H9 (cell line): ENCODE measurements around the gene FUZ. TPM values are rescaled to one million over a fixed set of nuclear protein-coding genes. Genes with fewer than 3 reads are reported as not detected.

ENCODE experiments used
- DNase-seq: peaks from one replicate; pipeline ENCODE4 v3.0.0-alpha.2; 2017
- H2AFZ ChIP-seq: one replicate; pipeline ENCODE4 v1.6.1; 2013; ENCODE audit warnings: mild to moderate bottlenecking, low read length, control low read depth, moderate library complexity
- H2AK5ac ChIP-seq: 2 replicates; pipeline ENCODE4 v1.6.1; 2013; ENCODE audit warnings: low read length, control low read depth, mixed read lengths; ENCODE audit not compliant: insufficient read length
- H2BK120ac ChIP-seq: one replicate; pipeline ENCODE4 v1.6.1; 2013; ENCODE audit warnings: low read depth, mild to moderate bottlenecking, low read length, control low read depth, inconsistent platforms; ENCODE audit not compliant: poor library complexity, severe bottlenecking
- H2BK12ac ChIP-seq: 2 replicates; pipeline ENCODE4 v1.6.1; 2013; ENCODE audit warnings: low read length, control low read depth, mixed read lengths, low read depth; ENCODE audit not compliant: insufficient read length
- H2BK15ac ChIP-seq: 2 replicates; pipeline ENCODE4 v1.6.1; 2013; ENCODE audit warnings: low read depth, low read length, control low read depth
- H2BK20ac ChIP-seq: one replicate; pipeline ENCODE4 v1.6.1; 2013; ENCODE audit warnings: low read depth, mild to moderate bottlenecking, low read length, control low read depth, inconsistent platforms; ENCODE audit not compliant: poor library complexity, severe bottlenecking
- H2BK5ac ChIP-seq: 2 replicates; pipeline ENCODE4 v1.6.1; 2013; ENCODE audit warnings: low read length, control low read depth, mixed read lengths; ENCODE audit not compliant: insufficient read length
- H3K14ac ChIP-seq: 2 replicates; pipeline ENCODE4 v1.6.1; 2013; ENCODE audit warnings: low read length, control low read depth; ENCODE audit not compliant: insufficient read depth
- H3K18ac ChIP-seq: 2 replicates; pipeline ENCODE4 v1.6.1; 2013; ENCODE audit warnings: low read depth, mild to moderate bottlenecking, mixed read lengths, low read length, control low read depth; ENCODE audit not compliant: insufficient read length
- H3K23ac ChIP-seq: 2 replicates; pipeline ENCODE4 v1.6.1; 2013; ENCODE audit warnings: low read length, control low read depth, mixed read lengths, low read depth; ENCODE audit not compliant: insufficient read length
- H3K23me2 ChIP-seq: 2 replicates; pipeline ENCODE4 v1.6.1; 2013; ENCODE audit warnings: low read depth, mild to moderate bottlenecking, mixed read lengths, low read length, control low read depth; ENCODE audit not compliant: insufficient read length, poor library complexity, severe bottlenecking
- H3K27ac ChIP-seq: 2 replicates; pipeline ENCODE4 v1.5.1; 2013; ENCODE audit warnings: low read length, control low read depth, mixed read lengths, low read depth; ENCODE audit not compliant: insufficient read length
- H3K27me3 ChIP-seq: 2 replicates; pipeline ENCODE4 v1.6.1; 2013; ENCODE audit warnings: low read length, control low read depth, inconsistent platforms; ENCODE audit not compliant: insufficient read depth
- H3K4ac ChIP-seq: 2 replicates; pipeline ENCODE4 v1.6.1; 2013; ENCODE audit warnings: low read depth, mild to moderate bottlenecking, control low read depth, inconsistent platforms, low read length, moderate library complexity
- H3K4me1 ChIP-seq: 2 replicates; pipeline ENCODE4 v1.6.1; 2013; ENCODE audit warnings: low read length, control low read depth, inconsistent platforms; ENCODE audit not compliant: insufficient read depth
- H3K4me2 ChIP-seq: 2 replicates; pipeline ENCODE4 v1.6.1; 2013; ENCODE audit warnings: low read length, control low read depth, mixed read lengths; ENCODE audit not compliant: insufficient read length, insufficient read depth
- H3K56ac ChIP-seq: 2 replicates; pipeline ENCODE4 v1.6.1; 2013; ENCODE audit warnings: low read depth, mild to moderate bottlenecking, mixed read lengths, low read length, control low read depth; ENCODE audit not compliant: insufficient read length
- H3K79me1 ChIP-seq: 2 replicates; pipeline ENCODE4 v1.6.1; 2013; ENCODE audit warnings: low read depth, mild to moderate bottlenecking, moderate library complexity, low read length, control low read depth, inconsistent platforms; ENCODE audit not compliant: insufficient read depth, poor library complexity, severe bottlenecking
- H3K79me2 ChIP-seq: 2 replicates; pipeline ENCODE4 v1.6.1; 2013; ENCODE audit warnings: low read length, control low read depth, inconsistent platforms; ENCODE audit not compliant: insufficient read depth
- H3K9ac ChIP-seq: 2 replicates; pipeline ENCODE4 v1.6.1; 2013; ENCODE audit warnings: low read length, control low read depth, mixed read lengths; ENCODE audit not compliant: insufficient read length; ENCODE audit errors: extremely low read depth
- H3K9me3 ChIP-seq: one replicate; pipeline ENCODE4 v1.6.1; 2013; ENCODE audit warnings: low read depth, low read length, inconsistent platforms; ENCODE audit not compliant: control insufficient read depth
- H3T11ph ChIP-seq: one replicate; pipeline ENCODE4 v1.6.1; 2013; ENCODE audit warnings: mild to moderate bottlenecking, low read length, control low read depth, inconsistent platforms
- H4K20me1 ChIP-seq: one replicate; pipeline ENCODE4 v1.6.1; 2013; ENCODE audit not compliant: control insufficient read depth, insufficient read length, insufficient read depth
- H4K5ac ChIP-seq: 2 replicates; pipeline ENCODE4 v1.6.1; 2013; ENCODE audit warnings: low read depth, mild to moderate bottlenecking, mixed read lengths, low read length, control low read depth; ENCODE audit not compliant: insufficient read length
- H4K8ac ChIP-seq: replicated peaks from 2 replicates; pipeline ENCODE4 v1.6.1; 2013; ENCODE audit warnings: low read length, control low read depth, mixed read lengths, low read depth; ENCODE audit not compliant: insufficient read length
- H4K91ac ChIP-seq: 2 replicates; pipeline ENCODE4 v1.6.1; 2013; ENCODE audit warnings: low read depth, mild to moderate bottlenecking, moderate library complexity, mixed read lengths, low read length, control low read depth; ENCODE audit not compliant: insufficient read length
- H3K27ac Mint-ChIP-seq, 3 experiments: 2 replicates in 2 of 3; 3 replicates in 1 of 3; pipeline ENCODE4 v1.8.0; 2020 to 2021; ENCODE audit warnings: mixed read lengths in 3 of 3, mild to moderate bottlenecking in 1 of 3, moderate library complexity in 1 of 3
- H3K27me3 Mint-ChIP-seq: 2 replicates; pipeline ENCODE4 v1.8.0; 2021; ENCODE audit warnings: low read depth, mild to moderate bottlenecking, moderate library complexity, mixed read lengths
- H3K36me3 Mint-ChIP-seq, 3 experiments: 2 replicates in 2 of 3; 3 replicates in 1 of 3; pipeline ENCODE4 v1.8.0; 2020 to 2021; ENCODE audit warnings: low read depth in 3 of 3, mixed read lengths in 3 of 3; ENCODE audit not compliant: insufficient read depth in 1 of 3
- H3K4me1 Mint-ChIP-seq, 2 experiments: 2 replicates each; pipeline ENCODE4 v1.8.0; 2020; ENCODE audit warnings: mixed read lengths in 2 of 2
- H3K4me3 Mint-ChIP-seq, 2 experiments: 2 replicates in 1 of 2; 3 replicates in 1 of 2; pipeline ENCODE4 v1.8.0; 2020 to 2021; ENCODE audit warnings: mild to moderate bottlenecking in 2 of 2, mixed read lengths in 2 of 2, moderate library complexity in 1 of 2
- H3K9me3 Mint-ChIP-seq, 2 experiments: 2 replicates in 1 of 2; 3 replicates in 1 of 2; pipeline ENCODE4 v1.8.0; 2020; ENCODE audit warnings: mild to moderate bottlenecking in 2 of 2, mixed read lengths in 2 of 2, moderate library complexity in 1 of 2
- WGBS: extraction: QIAGEN DNeasy Blood & Tissue Kit; methylation state at CpG from one replicate; pipeline ENCODE4 v1.1.7; 2013; ENCODE audit warnings: missing lambda C conversion rate, low lambda C conversion rate, mixed read lengths; ENCODE audit not compliant: insufficient read length; ENCODE audit errors: extremely low coverage; 5-methylcytosine and 5-hydroxymethylcytosine counted together
- total RNA-seq: library from RNA; stranded (reverse); gene quantifications from 2 replicates; pipeline ENCODE4 v1.2.1, GENCODE V29; 2021
- TF ChIP-seq, protein P1 (sequence below): fragments of 200-600 bp; sonication (generic); conservative IDR thresholded peaks from 3 replicates; pipeline ENCODE4 v1.8.0; 2021; ENCODE audit warnings: antibody characterized with exemption, mild to moderate bottlenecking

FUZ gene
- total RNA-seq, 1 experiment from 2014 or later, result 25.1 TPM

GRCh38 chr19:49835562-49835961 lies 22.5 kb upstream of the FUZ start:
- no peak overlapping the region for H2BK20ac ChIP-seq
- no peak overlapping the region for H2BK5ac ChIP-seq
- no peak overlapping the region for H2BK15ac ChIP-seq
- no peak overlapping the region for H3T11ph ChIP-seq
- H3K23ac ChIP-seq, result no peak overlapping the region
- no peak overlapping the region for H2AK5ac ChIP-seq
- H3K36me3 Mint-ChIP-seq, result peaks cover 24 to 82% (median 70%) of the 10 kb centered on the region in 3 experiments
- no peaks in the 10 kb centered on the region for H3K4me1 ChIP-seq
- H4K91ac ChIP-seq, result no peak overlapping the region
- H3K23me2 ChIP-seq, result no peaks in the 10 kb centered on the region
- H3K27me3 Mint-ChIP-seq, result peaks cover under 1% of the 10 kb centered on the region; the same call in 1 of the 2 replicates
- H3K14ac ChIP-seq, result no peak overlapping the region
- no peak overlapping the region for H3K4me3 Mint-ChIP-seq
- H4K5ac ChIP-seq, result no peak overlapping the region
- H3K9ac ChIP-seq, result no peak overlapping the region
- H3K27ac Mint-ChIP-seq, result no peak overlapping the region
- H3K9me3 Mint-ChIP-seq, result no peaks in the 10 kb centered on the region
- no peak overlapping the region for H4K8ac ChIP-seq
- peaks cover 0 to 4% of the 10 kb centered on the region in 2 experiments; a peak in 2 of 4 replicates for H3K4me1 Mint-ChIP-seq
- no peaks in the 10 kb centered on the region for H4K20me1 ChIP-seq
- H3K18ac ChIP-seq, result no peak overlapping the region
- no peak overlapping the region for H2BK120ac ChIP-seq
- H3K27me3 ChIP-seq, result no peaks in the 10 kb centered on the region
- no peaks in the 10 kb centered on the region for H3K79me1 ChIP-seq
- H3K79me2 ChIP-seq, result no peaks in the 10 kb centered on the region
- no peak for DNase-seq
- no peak overlapping the region for H3K4ac ChIP-seq
- no peak overlapping the region for H2BK12ac ChIP-seq
- whole genome bisulfite sequencing, result no CpG with 5 or more reads among the region's 12 CpGs
- no peak overlapping the region for H2AFZ ChIP-seq
- H3K4me2 ChIP-seq, result no peak overlapping the region
- H3K27ac ChIP-seq, result no peak overlapping the region
- no peak overlapping the region for H3K56ac ChIP-seq
- H3K9me3 ChIP-seq, result no peaks in the 10 kb centered on the region
- TF ChIP-seq, protein P1, sequence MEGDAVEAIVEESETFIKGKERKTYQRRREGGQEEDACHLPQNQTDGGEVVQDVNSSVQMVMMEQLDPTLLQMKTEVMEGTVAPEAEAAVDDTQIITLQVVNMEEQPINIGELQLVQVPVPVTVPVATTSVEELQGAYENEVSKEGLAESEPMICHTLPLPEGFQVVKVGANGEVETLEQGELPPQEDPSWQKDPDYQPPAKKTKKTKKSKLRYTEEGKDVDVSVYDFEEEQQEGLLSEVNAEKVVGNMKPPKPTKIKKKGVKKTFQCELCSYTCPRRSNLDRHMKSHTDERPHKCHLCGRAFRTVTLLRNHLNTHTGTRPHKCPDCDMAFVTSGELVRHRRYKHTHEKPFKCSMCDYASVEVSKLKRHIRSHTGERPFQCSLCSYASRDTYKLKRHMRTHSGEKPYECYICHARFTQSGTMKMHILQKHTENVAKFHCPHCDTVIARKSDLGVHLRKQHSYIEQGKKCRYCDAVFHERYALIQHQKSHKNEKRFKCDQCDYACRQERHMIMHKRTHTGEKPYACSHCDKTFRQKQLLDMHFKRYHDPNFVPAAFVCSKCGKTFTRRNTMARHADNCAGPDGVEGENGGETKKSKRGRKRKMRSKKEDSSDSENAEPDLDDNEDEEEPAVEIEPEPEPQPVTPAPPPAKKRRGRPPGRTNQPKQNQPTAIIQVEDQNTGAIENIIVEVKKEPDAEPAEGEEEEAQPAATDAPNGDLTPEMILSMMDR, result no peak
